Pancreas (tissue), 10 donors: ENCODE measurements around the gene HSCB. TPM values are rescaled to one million over a fixed set of nuclear protein-coding genes. Genes with fewer than 3 reads are reported as not detected.

Source experiments
- ATAC-seq, 4 donors: fragments of 200-7000 bp; cut with Tn5 transposase; one replicate each; pipeline versions ENCODE4 v1.8.0 to v1.9.1; 2020; ENCODE audit warnings: mild to moderate bottlenecking in 4 of 4, moderate library complexity in 4 of 4
- DNase-seq, 6 donors: peaks; one replicate each; pipeline ENCODE4 v3.0.0-alpha.2; 2020
- FAIRE-seq: peaks from 2 replicates; lab custom pipeline; 2012; peaks lifted over from hg19 to GRCh38; lab: Jason Lieb, UNC
- H3K27ac ChIP-seq, 4 donors: fragments of 200-600 bp; sonication (generic); 1 replicate in 3 of 4; 2 replicates in 1 of 4; pipeline versions ENCODE4 v1.5.0 to v1.8.0; 2020
- H3K27me3 ChIP-seq, 4 donors: fragments of 200-600 bp; one replicate each; pipeline ENCODE4 v1.8.0; 2021
- H3K36me3 ChIP-seq, 3 donors: fragments of 200-600 bp; sonication (generic) in 1 of 3; one replicate each; pipeline versions ENCODE4 v1.5.0 to v1.8.0; 2020 to 2021
- H3K4me1 ChIP-seq, 3 donors: fragments of 200-600 bp; one replicate each; pipeline ENCODE4 v1.8.0; 2021
- H3K4me3 ChIP-seq, 4 donors: fragments of 200-600 bp; sonication (generic) in 2 of 4; one replicate each; pipeline versions ENCODE4 v1.5.0 to v1.8.0; 2020 to 2021
- H3K9me3 ChIP-seq, 4 donors: fragments of 200-600 bp; one replicate each; pipeline ENCODE4 v1.8.0; 2021
- CTCF ChIP-seq, 4 donors: fragments of 200-600 bp; sonication (generic) in 3 of 4; IDR thresholded peaks; one replicate each; pipeline versions ENCODE4 v1.5.0 to v1.8.0; 2021; ENCODE audit warnings: antibody characterized with exemption in 4 of 4
- WGBS, 2 donors: extraction: QIAGEN DNeasy Blood & Tissue Kit; methylation state at CpG; one replicate each; pipeline ENCODE4 v1.1.7; 2013; 5-methylcytosine and 5-hydroxymethylcytosine counted together
- intact Hi-C, 3 donors: fragments of 100-400 bp; cut with DNase I; formaldehyde crosslinking; loops; one replicate each; pipeline versions ENCODE4 v1.11.1 to v1.14.2; 2022
- polyA plus RNA-seq, 2 donors: library from polyadenylated mRNA; stranded (reverse); fragments of 200-250 nt; gene quantifications; one replicate each; pipeline ENCODE4 v1.2.3, GENCODE V29; 2013
- total RNA-seq, 6 donors: library from RNA; stranded (reverse); fragmentation: NEBNext Ultra II Directional in 4 of 6; extraction: Animal tissue kit (Norgen Biotek cat#: 25700) in 4 of 6; gene quantifications; one replicate each; pipeline versions ENCODE4 v1.2.1 to v1.2.4, GENCODE V29; 2021 to 2023
- donor health status: healthy with polysubstance abuse.
- donor health status: DM: no; HTN: no; CAD: no; lungs with moderate emphysema.
- donor health status: DM: no; HTN: no; CAD: no.
- donor health status: control.
- donor health status: control.
- donor health status: Bipolar disorder and iron deficiency.
- donor health status: DM: yes; HTN: yes; CAD: no.
- donor health status: DM: no; HTN: no; CAD: no.
- donor health status: DM: no; HTN: no; CAD: no.
- donor health status: DM: yes; HTN: yes; CAD: no.

Gene HSCB
- total and polyA plus RNA-seq, 8 donors: 7.0 to 17.7 (median 8.1) TPM

GRCh38 chr22:28714043-28714628, 27.7 kb upstream of the HSCB start:
- FAIRE-seq: no peak
- no peak for DNase-seq
- H3K9me3 ChIP-seq: no peaks in the 10 kb centered on the region
- H3K36me3 ChIP-seq: no peaks in the 10 kb centered on the region
- TF ChIP-seq CTCF (IDR thresholded peaks at IDR 0.05): no peak
- no peaks in the 10 kb centered on the region for H3K4me1 ChIP-seq
- H3K4me3 ChIP-seq: no peak overlapping the region
- no peak for ATAC-seq
- no peaks in the 10 kb centered on the region for H3K27me3 ChIP-seq
- H3K27ac ChIP-seq: no peak overlapping the region
- intact Hi-C loops: no loop called here
- WGBS, 2 donors: 94 to 96% methylated on average over 2 of the region's 2 CpGs

GRCh38 chr22:28715611-28716010, 26.2 kb upstream of the HSCB start:
- DNase-seq: no peak
- FAIRE-seq: no peak
- Histone ChIP-seq H3K27ac (no peak overlapping the region), H3K27me3 (no peaks in the 10 kb centered on the region), H3K36me3 (no peaks in the 10 kb centered on the region), H3K4me3 (no peak overlapping the region), H3K4me1 (no peaks in the 10 kb centered on the region), H3K9me3 (no peaks in the 10 kb centered on the region)
- no peak for ATAC-seq
- 96 to 98% methylated on average over 7 of the region's 7 CpGs for WGBS, 2 donors
- intact Hi-C loops: no loop called here
- TF ChIP-seq CTCF (IDR thresholded peaks at IDR 0.05): no peak

GRCh38 chr22:28716686-28717085, 25.2 kb upstream of the HSCB start:
- FAIRE-seq (no peak), DNase-seq (no peak), ATAC-seq (no peak)
- 95 to 99% methylated on average over 3 of the region's 3 CpGs for WGBS, 2 donors
- Histone ChIP-seq H3K27ac (no peak overlapping the region), H3K9me3 (no peaks in the 10 kb centered on the region), H3K4me3 (no peak overlapping the region), H3K4me1 (no peaks in the 10 kb centered on the region), H3K36me3 (no peaks in the 10 kb centered on the region), H3K27me3 (no peaks in the 10 kb centered on the region)
- intact Hi-C loops: no loop called here
- no peak for TF ChIP-seq CTCF (IDR thresholded peaks at IDR 0.05)

- intact Hi-C loops: no loop called here
- 89 to 91% methylated on average over 3 of the region's 3 CpGs for WGBS, 2 donors
- no peak for FAIRE-seq
- Histone ChIP-seq H3K4me3 (no peak overlapping the region), H3K9me3 (no peaks in the 10 kb centered on the region), H3K4me1 (no peaks in the 10 kb centered on the region), H3K36me3 (no peaks in the 10 kb centered on the region), H3K27ac (no peak overlapping the region), H3K27me3 (no peaks in the 10 kb centered on the region)
- ATAC-seq: no peak
- DNase-seq: no peak
- TF ChIP-seq CTCF (IDR thresholded peaks at IDR 0.05): no peak
These were observed 23.8 kb upstream of the HSCB start for GRCh38 chr22:28718044-28718443.

GRCh38 chr22:28728002-28728401, 13.8 kb upstream of the HSCB start:
- H3K9me3 ChIP-seq: no peaks in the 10 kb centered on the region
- H3K4me1 ChIP-seq: no peaks in the 10 kb centered on the region
- intact Hi-C loops: no loop called here
- no peak overlapping the region for H3K27ac ChIP-seq
- no peak for ATAC-seq
- 85 to 97% methylated on average over 1 of the region's 1 CpG for WGBS, 2 donors
- no peak overlapping the region for H3K4me3 ChIP-seq
- no peak for TF ChIP-seq CTCF (IDR thresholded peaks at IDR 0.05)
- no peaks in the 10 kb centered on the region for H3K27me3 ChIP-seq
- DNase-seq: no peak
- FAIRE-seq: no peak
- no peaks in the 10 kb centered on the region for H3K36me3 ChIP-seq
